Lung (tissue), 12 donors: ENCODE measurements around the gene ZNF672. TPM values are rescaled to one million over a fixed set of nuclear protein-coding genes. Genes with fewer than 3 reads are reported as not detected.
A peak's percentile ranks its signal among the peaks of the same experiment; 100 is the strongest.

Source experiments
- ATAC-seq: fragments of 200-7000 bp; cut with Tn5 transposase; one replicate; pipeline ENCODE4 v1.9.1; 2020; ENCODE audit warnings: moderate number of reproducible peaks; ENCODE audit not compliant: insufficient read depth, low FRiP score
- DNase-seq, 3 donors: peaks; one replicate each; pipeline ENCODE4 v3.0.0-alpha.2; 2013 to 2017
- H3K27ac ChIP-seq, 2 donors: one replicate each; pipeline ENCODE4 v1.5.1; 2013; ENCODE audit warnings: mild to moderate bottlenecking in 2 of 2, moderate library complexity in 2 of 2, control low read depth in 1 of 2, inconsistent platforms in 1 of 2, low read depth in 1 of 2, low read length in 1 of 2
- H3K27me3 ChIP-seq, 3 donors: one replicate each; pipeline ENCODE4 v1.5.1; 2013; ENCODE audit warnings: low read length in 2 of 3; ENCODE audit not compliant: control insufficient read depth in 3 of 3, insufficient read depth in 3 of 3
- H3K36me3 ChIP-seq, 4 donors: one replicate each; pipeline ENCODE4 v1.5.1; 2013; ENCODE audit warnings: low read length in 4 of 4, mild to moderate bottlenecking in 1 of 4, moderate library complexity in 1 of 4; ENCODE audit not compliant: control insufficient read depth in 4 of 4, insufficient read depth in 4 of 4
- H3K4me1 ChIP-seq, 5 donors: one replicate each; pipeline ENCODE4 v1.5.1; 2013; ENCODE audit warnings: low read length in 5 of 5, mild to moderate bottlenecking in 2 of 5, moderate library complexity in 1 of 5; ENCODE audit not compliant: control insufficient read depth in 5 of 5, insufficient read depth in 5 of 5
- H3K4me3 ChIP-seq: one replicate; pipeline ENCODE4 v1.5.1; 2013; ENCODE audit warnings: mild to moderate bottlenecking, control low read depth, moderate library complexity
- H3K9ac ChIP-seq, 2 donors: one replicate each; pipeline ENCODE4 v1.5.1; 2013; ENCODE audit warnings: low read length in 2 of 2, control low read depth in 1 of 2; ENCODE audit not compliant: insufficient read depth in 1 of 2
- H3K9me3 ChIP-seq, 4 donors: one replicate each; pipeline ENCODE4 v1.5.1; 2013; ENCODE audit warnings: low read length in 3 of 4, mild to moderate bottlenecking in 1 of 4, moderate library complexity in 1 of 4; ENCODE audit not compliant: control insufficient read depth in 4 of 4, insufficient read depth in 3 of 4
- WGBS, 2 donors: extraction: QIAGEN DNeasy Blood & Tissue Kit; methylation state at CpG; one replicate each; pipeline ENCODE4 v1.1.7; 2013; 5-methylcytosine and 5-hydroxymethylcytosine counted together
- polyA plus RNA-seq, 2 donors: library from polyadenylated mRNA; stranded (reverse); fragments of 200-250 nt; gene quantifications; one replicate each; pipeline ENCODE4 v1.2.1, GENCODE V29; 2013
- total RNA-seq, 2 donors: library from RNA; depleted of rRNA in 1 of 2; stranded (reverse); fragments of >200 nt in 1 of 2; gene quantifications; one replicate each; pipeline ENCODE4 v1.2.1, GENCODE V29; 2014 to 2021
- TF ChIP-seq, protein P1 (sequence below): IDR thresholded peaks from 2 replicates; pipeline ENCODE4 v1.5.1; 2012; ENCODE audit warnings: mild to moderate bottlenecking; ENCODE audit errors: control extremely low read depth, extremely low read depth
- donor health status: control.
- donor health status: control.
- donor health status: Bipolar disorder and iron deficiency.
- donor health status: healthy.
- donor health status: DM: yes; HTN: yes; CAD: no.

ZNF672 gene
- total and polyA plus RNA-seq, 4 donors = 17.1 to 41.3 (median 31.3) TPM

DNA sequence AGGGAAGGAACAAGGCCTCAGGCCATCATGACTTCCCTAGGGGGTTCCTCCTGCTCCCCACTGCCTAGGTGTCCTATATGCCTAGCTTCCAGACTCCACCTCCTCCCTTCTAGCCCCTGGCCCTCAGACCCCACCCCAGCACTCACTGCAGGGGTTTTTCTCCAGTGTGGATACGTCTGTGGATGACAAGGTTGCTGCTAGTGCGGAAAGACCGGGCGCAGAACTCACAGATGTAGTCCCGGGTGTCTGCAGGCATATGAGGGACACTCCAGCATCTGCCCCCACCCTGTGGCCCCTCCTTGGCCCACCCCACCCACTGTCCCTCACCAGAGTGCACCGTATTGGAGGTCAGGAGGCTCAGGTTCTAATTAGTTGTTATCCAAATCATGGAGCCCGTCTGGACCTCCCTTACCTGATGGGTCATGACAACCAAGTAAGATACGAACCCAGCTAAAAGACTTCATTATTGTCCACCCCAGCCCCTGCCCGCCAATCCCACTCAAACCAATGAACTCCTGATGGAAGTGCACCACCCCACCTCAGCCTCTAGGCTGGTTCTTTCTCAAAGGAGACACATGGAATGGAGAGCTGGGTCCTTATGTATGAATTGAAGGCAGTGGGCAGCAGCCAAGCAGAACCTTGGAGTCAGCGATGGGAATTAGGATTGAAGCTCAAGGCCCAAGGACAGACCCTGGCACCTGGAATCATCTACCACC, 12.7 kb downstream of the ZNF672 start:
- TF ChIP-seq, protein P1, sequence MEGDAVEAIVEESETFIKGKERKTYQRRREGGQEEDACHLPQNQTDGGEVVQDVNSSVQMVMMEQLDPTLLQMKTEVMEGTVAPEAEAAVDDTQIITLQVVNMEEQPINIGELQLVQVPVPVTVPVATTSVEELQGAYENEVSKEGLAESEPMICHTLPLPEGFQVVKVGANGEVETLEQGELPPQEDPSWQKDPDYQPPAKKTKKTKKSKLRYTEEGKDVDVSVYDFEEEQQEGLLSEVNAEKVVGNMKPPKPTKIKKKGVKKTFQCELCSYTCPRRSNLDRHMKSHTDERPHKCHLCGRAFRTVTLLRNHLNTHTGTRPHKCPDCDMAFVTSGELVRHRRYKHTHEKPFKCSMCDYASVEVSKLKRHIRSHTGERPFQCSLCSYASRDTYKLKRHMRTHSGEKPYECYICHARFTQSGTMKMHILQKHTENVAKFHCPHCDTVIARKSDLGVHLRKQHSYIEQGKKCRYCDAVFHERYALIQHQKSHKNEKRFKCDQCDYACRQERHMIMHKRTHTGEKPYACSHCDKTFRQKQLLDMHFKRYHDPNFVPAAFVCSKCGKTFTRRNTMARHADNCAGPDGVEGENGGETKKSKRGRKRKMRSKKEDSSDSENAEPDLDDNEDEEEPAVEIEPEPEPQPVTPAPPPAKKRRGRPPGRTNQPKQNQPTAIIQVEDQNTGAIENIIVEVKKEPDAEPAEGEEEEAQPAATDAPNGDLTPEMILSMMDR = no peak

DNA sequence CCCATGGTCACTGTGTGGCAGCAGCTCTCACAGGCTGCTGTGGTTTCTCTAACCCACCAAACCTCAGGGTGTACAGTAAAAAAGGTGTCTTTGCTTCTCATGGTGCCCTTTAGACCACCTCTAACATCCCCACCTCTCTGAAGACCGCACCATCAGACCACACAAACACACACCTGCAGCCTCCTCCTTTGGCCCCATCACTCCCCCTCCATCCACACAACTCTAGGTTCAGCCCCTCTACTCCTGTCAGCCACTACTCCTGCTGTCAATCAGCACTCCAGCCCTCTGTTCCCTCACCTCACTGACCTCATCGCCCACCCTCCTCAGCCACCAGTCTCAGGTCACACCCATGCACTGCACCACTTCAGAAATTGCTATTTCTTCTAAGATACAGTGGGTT, 13.4 kb downstream of the ZNF672 start:
- Histone ChIP-seq H3K9me3 (peaks cover 0 to 2% (median 0%) of the 10 kb centered on the region in 4 donors), H3K27me3 (no peaks in the 10 kb centered on the region), H3K4me3 (no peak overlapping the region), H3K27ac (no peak overlapping the region), H3K4me1 (peaks cover 0 to 3% (median 0%) of the 10 kb centered on the region in 5 donors), H3K36me3 (peaks cover 19 to 48% (median 24%) of the 10 kb centered on the region in 4 donors), H3K9ac (no peak overlapping the region)
- 93 to 98% methylated on average over 2 of the region's 2 CpGs for WGBS, 2 donors
- ATAC-seq (no peak), DNase-seq (no peak)
- TF ChIP-seq, protein P1 = no peak

More for the DNA sequence above, 12.7 kb downstream of the ZNF672 start:
- Histone ChIP-seq H3K27ac (no peak overlapping the region), H3K4me1 (peaks cover 0 to 3% (median 0%) of the 10 kb centered on the region in 5 donors), H3K9ac (no peak overlapping the region), H3K9me3 (peaks cover 0 to 2% (median 0%) of the 10 kb centered on the region in 4 donors), H3K36me3 (peaks cover 25 to 52% (median 29%) of the 10 kb centered on the region in 4 donors), H3K4me3 (no peak overlapping the region), H3K27me3 (no peaks in the 10 kb centered on the region)
- DNase-seq = no peak
- WGBS, 2 donors = 83 to 88% methylated on average over 10 of the region's 10 CpGs
- ATAC-seq = no peak

DNA sequence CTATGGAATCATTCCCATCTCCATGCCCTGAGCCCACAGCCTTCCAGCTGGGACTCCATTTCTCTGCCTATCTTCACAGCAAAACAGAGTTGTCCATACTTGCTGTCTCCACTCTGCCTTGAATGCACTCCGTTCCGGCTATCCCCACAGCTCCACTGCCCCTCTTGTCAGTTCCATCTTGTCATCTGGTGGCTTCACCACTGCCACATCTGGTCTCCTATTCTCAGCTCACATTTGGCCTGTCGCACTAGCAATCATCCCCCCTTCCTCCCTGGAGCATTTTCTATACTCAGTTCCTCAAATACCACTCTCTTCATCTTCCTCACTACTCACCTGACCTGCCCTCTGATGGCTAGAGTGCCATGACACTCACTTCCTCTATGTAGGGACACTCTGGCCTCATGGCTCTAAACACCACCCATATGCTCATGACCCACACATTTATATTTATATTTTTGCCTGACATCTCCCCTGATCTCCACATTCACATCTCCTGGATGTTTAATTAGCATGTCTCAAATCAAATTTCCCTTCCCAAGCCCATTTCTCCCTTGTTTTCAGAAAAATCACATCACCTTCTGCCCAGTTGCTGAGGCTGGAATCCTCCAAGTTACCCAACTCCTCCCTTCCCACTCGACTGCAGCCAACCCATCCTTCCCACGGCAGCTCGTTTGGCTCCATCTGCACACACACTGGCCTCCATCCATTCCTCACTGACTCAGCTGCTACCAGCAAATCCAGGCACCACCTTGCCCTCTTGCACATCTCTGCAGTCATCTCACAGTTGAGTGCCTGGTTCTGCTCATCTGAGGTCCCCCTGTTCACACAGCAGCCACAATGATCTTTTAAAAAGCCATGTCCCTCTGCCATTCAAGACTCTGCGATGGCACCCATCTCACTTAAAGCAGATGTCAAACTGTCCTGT, 14.7 kb downstream of the ZNF672 start:
- Histone ChIP-seq H3K9me3 (no peaks in the 10 kb centered on the region), H3K36me3 (peaks cover 15 to 34% (median 18%) of the 10 kb centered on the region in 4 donors), H3K4me3 (no peak overlapping the region), H3K9ac (no peak overlapping the region), H3K27me3 (no peaks in the 10 kb centered on the region), H3K4me1 (peaks cover 0 to 6% (median 5%) of the 10 kb centered on the region in 5 donors), H3K27ac (peak overlapping the region in 1 of 2 donors; percentile 11)
- WGBS, 2 donors = 85% methylated on average over 7 of the region's 7 CpGs
- no peak for DNase-seq
- TF ChIP-seq, protein P1 = no peak
- ATAC-seq = no peak
